DND-41 (cell line): Measurements from ENCODE around the gene ZBTB6.

Experiments used
- ATAC-seq: fragments of 200-7000 bp; cut with Tn5 transposase; 3 replicates; pipeline ENCODE4 v1.9.1; 2021; ENCODE audit warnings: low read depth; ENCODE audit not compliant: insufficient read depth
- DNase-seq: peaks from one replicate; pipeline ENCODE4 v3.0.0-alpha.2; 2020
- H2AFZ ChIP-seq: 2 replicates; pipeline ENCODE4 v1.6.0; 2012; ENCODE audit warnings: low read depth, low read length
- H3K27ac ChIP-seq: 2 replicates; pipeline ENCODE4 v1.5.1; 2012; ENCODE audit warnings: low read length, inconsistent platforms
- H3K27me3 ChIP-seq: fragments of 200-600 bp; sonication (generic); 2 replicates; pipeline ENCODE4 v1.6.0; 2012; ENCODE audit warnings: low read length, mild to moderate bottlenecking, inconsistent platforms; ENCODE audit not compliant: insufficient read depth, poor library complexity
- H3K36me3 ChIP-seq: 2 replicates; pipeline ENCODE4 v1.5.1; 2012; ENCODE audit warnings: low read length, inconsistent platforms; ENCODE audit not compliant: insufficient read depth
- H3K4me1 ChIP-seq: 2 replicates; pipeline ENCODE4 v1.5.1; 2012; ENCODE audit warnings: mild to moderate bottlenecking, low read length; ENCODE audit not compliant: insufficient read depth
- H3K4me2 ChIP-seq: 2 replicates; pipeline ENCODE4 v1.6.0; 2012; ENCODE audit warnings: mild to moderate bottlenecking, moderate library complexity, low read length, inconsistent platforms; ENCODE audit not compliant: insufficient read depth
- H3K4me3 ChIP-seq, 2 experiments: fragments of 200-600 bp in 1 of 2; shearing (Covaris generic) in 1 of 2; 2 replicates each; pipeline ENCODE4 v1.5.1; 2012 to 2016; ENCODE audit warnings: inconsistent platforms in 2 of 2, low read length in 2 of 2, mild to moderate bottlenecking in 2 of 2, low read depth in 1 of 2, moderate library complexity in 1 of 2
- H3K79me2 ChIP-seq: 2 replicates; pipeline ENCODE4 v1.6.0; 2012; ENCODE audit warnings: low read length, inconsistent platforms; ENCODE audit not compliant: insufficient read depth
- H3K9ac ChIP-seq: 2 replicates; pipeline ENCODE4 v1.6.0; 2012; ENCODE audit warnings: low read depth, mild to moderate bottlenecking, inconsistent platforms, low read length, moderate library complexity
- H3K9me3 ChIP-seq: 2 replicates; pipeline ENCODE4 v1.5.1; 2012; ENCODE audit warnings: low read length, moderate library complexity, mild to moderate bottlenecking, inconsistent platforms; ENCODE audit not compliant: insufficient read depth, severe bottlenecking
- H4K20me1 ChIP-seq: 2 replicates; pipeline ENCODE4 v1.6.0; 2012; ENCODE audit warnings: low read length; ENCODE audit not compliant: insufficient read depth
- CTCF ChIP-seq: IDR thresholded peaks from 2 replicates; pipeline ENCODE4 v1.5.1; 2012; ENCODE audit warnings: borderline replicate concordance, low read length, moderate library complexity, mild to moderate bottlenecking; ENCODE audit not compliant: poor library complexity, severe bottlenecking; ENCODE audit errors: extremely low read depth
- EZH2 ChIP-seq: IDR thresholded peaks from 3 replicates; pipeline ENCODE4 v1.6.1; 2012; ENCODE audit warnings: borderline replicate concordance, low read depth, mild to moderate bottlenecking, moderate library complexity, low read length, inconsistent platforms; ENCODE audit not compliant: severe bottlenecking

ZBTB6 gene

GRCh38 chr9:122941582-122942234 is 28.6 kb upstream of the ZBTB6 start:
- H3K9ac ChIP-seq: peak overlapping the region; percentile 74
- peaks cover 13% of the 10 kb centered on the region for H3K36me3 ChIP-seq
- peaks cover 32% of the 10 kb centered on the region for H3K4me1 ChIP-seq
- peak overlapping the region; percentile 90 to 91 for H3K4me3 ChIP-seq
- H2AFZ ChIP-seq: peak overlapping the region; percentile 75
- H3K79me2 ChIP-seq: peaks cover 55% of the 10 kb centered on the region
- peak overlapping the region; percentile 73 for H3K27ac ChIP-seq
- no peaks in the 10 kb centered on the region for H3K9me3 ChIP-seq
- no peaks in the 10 kb centered on the region for H3K27me3 ChIP-seq
- ATAC-seq (no peak), DNase-seq (no peak)
- H3K4me2 ChIP-seq: peak overlapping the region; percentile 86
- H4K20me1 ChIP-seq: no peaks in the 10 kb centered on the region; the same call in 1 of the 2 replicates
- no peak for TF ChIP-seq CTCF

GRCh38 chr9:122940749-122941581 is 27.8 kb upstream of the ZBTB6 start, which contains the start of gene RABGAP1:
RABGAP1 (plus strand) TSS chr9:122941020; CDS start chr9:122957060, 16,040 bp downstream.
- no peak for TF ChIP-seq CTCF
- TF ChIP-seq EZH2: no peak
- ATAC-seq (peak; percentile 96), DNase-seq (peak; percentile 97)
- peak within 1 kb of the TSS; percentile 90 to 91 for H3K4me3 ChIP-seq
- H3K27me3 ChIP-seq: no peaks in the 10 kb centered on the region
- no peaks in the 10 kb centered on the region; the same call in 1 of the 2 replicates for H4K20me1 ChIP-seq
- H3K27ac ChIP-seq: peak within 1 kb of the TSS; percentile 87
- H3K36me3 ChIP-seq: peaks cover 20% of the 10 kb centered on the region
- H3K79me2 ChIP-seq: peaks cover 53% of the 10 kb centered on the region
- peaks cover 31% of the 10 kb centered on the region for H3K4me1 ChIP-seq
- peak within 1 kb of the TSS; percentile 84 for H2AFZ ChIP-seq
- peak within 1 kb of the TSS; percentile 93 for H3K4me2 ChIP-seq
- no peaks in the 10 kb centered on the region for H3K9me3 ChIP-seq
- peak within 1 kb of the TSS; percentile 74 for H3K9ac ChIP-seq

- DNase-seq (no peak), ATAC-seq (no peak)
- Histone ChIP-seq H3K9ac (peak overlapping the region; percentile 56), H2AFZ (peak overlapping the region; percentile 84), H3K79me2 (peaks cover 49% of the 10 kb centered on the region), H3K4me2 (peak overlapping the region; percentile 93), H3K9me3 (no peaks in the 10 kb centered on the region), H3K4me3 (peak overlapping the region; percentile 18 to 91; a peak in 3 of 4 replicates), H3K36me3 (peaks cover 20% of the 10 kb centered on the region), H3K27ac (peak overlapping the region; percentile 87), H4K20me1 (no peaks in the 10 kb centered on the region; the same call in 1 of the 2 replicates), H3K27me3 (no peaks in the 10 kb centered on the region), H3K4me1 (peaks cover 28% of the 10 kb centered on the region)
- TF ChIP-seq EZH2 (no peak), CTCF (no peak)
These were observed 27.3 kb upstream of the ZBTB6 start for GRCh38 chr9:122940454-122940748.
